Panc1 (cell line): Measurements from ENCODE around the gene MAP2K4. TPM values are rescaled to one million over a fixed set of nuclear protein-coding genes. Genes with fewer than 3 reads are reported as not detected.
A peak's percentile ranks its signal among the peaks of the same experiment; 100 is the strongest.

ENCODE experiments used
- ATAC-seq: fragments of 200-7000 bp; cut with Tn5 transposase; 2 replicates; pipeline ENCODE4 v1.9.1; 2020; ENCODE audit warnings: mild to moderate bottlenecking, moderate library complexity
- BruUV-seq: library from RNA; stranded (reverse); fragments of 400-500 nt; replicated peaks from 2 replicates; lab custom pipeline; 2021; lab: Mats Ljungman, UMichigan
- CTCF ChIA-PET: fragments of 300-600 bp; sonication (Branson Sonifier 250); formaldehyde crosslinking; loops from one replicate; lab custom pipeline; 2022; ENCODE audit warnings: antibody characterized with exemption; lab: Charles Lee
- POLR2A ChIA-PET: fragments of 300-600 bp; sonication (Branson Sonifier 250); formaldehyde crosslinking; loops from one replicate; lab custom pipeline; 2022; ENCODE audit warnings: antibody characterized with exemption; lab: Charles Lee
- DNase-seq: peaks from one replicate; pipeline ENCODE4 v3.0.0-alpha.2; 2010; ENCODE audit warnings: low read depth, low spot score
- H3K27ac ChIP-seq: 2 replicates; pipeline ENCODE4 v1.5.1; 2011; ENCODE audit warnings: mild to moderate bottlenecking, low read length, inconsistent platforms
- H3K27me3 ChIP-seq: fragments of 200-500 bp; sonication (Bioruptor generic); 2 replicates; pipeline ENCODE4 v1.6.0; 2014; ENCODE audit warnings: low read length, inconsistent platforms; ENCODE audit not compliant: control insufficient read depth, insufficient read depth
- H3K36me3 ChIP-seq: fragments of 200-500 bp; sonication (Bioruptor generic); 2 replicates; pipeline ENCODE4 v1.5.1; 2014; ENCODE audit warnings: inconsistent platforms, mild to moderate bottlenecking, low read length, moderate library complexity; ENCODE audit not compliant: control insufficient read depth, insufficient read depth
- H3K4me1 ChIP-seq: 2 replicates; pipeline ENCODE4 v1.5.1; 2011; ENCODE audit warnings: inconsistent platforms, mild to moderate bottlenecking, low read length, moderate library complexity; ENCODE audit not compliant: control insufficient read depth, insufficient read depth
- H3K4me3 ChIP-seq, 2 experiments: 2 replicates each; pipeline ENCODE4 v1.5.1; 2011 to 2012; ENCODE audit warnings: low read depth in 2 of 2, low read length in 2 of 2, mild to moderate bottlenecking in 2 of 2, inconsistent platforms in 1 of 2, moderate library complexity in 1 of 2
- H3K9me3 ChIP-seq: fragments of 200-500 bp; sonication (Bioruptor generic); 2 replicates; pipeline ENCODE4 v1.5.1; 2014; ENCODE audit warnings: low read depth, mild to moderate bottlenecking, inconsistent platforms, low read length, moderate library complexity; ENCODE audit not compliant: control insufficient read depth, insufficient read depth
- CTCF ChIP-seq: fragments of 450-650 bp; IDR thresholded peaks from 2 replicates; pipeline ENCODE4 v1.5.1; 2017; ENCODE audit warnings: mild to moderate bottlenecking
- POLR2AphosphoS5 ChIP-seq: IDR thresholded peaks from 2 replicates; pipeline ENCODE4 v1.6.1; 2012; ENCODE audit warnings: mild to moderate bottlenecking, low read depth, low read length, moderate library complexity
- REST ChIP-seq, 2 experiments: IDR thresholded peaks; 2 replicates each; pipeline ENCODE4 v1.6.1; 2011 to 2012; ENCODE audit warnings: low read depth in 2 of 2, control low read depth in 1 of 2, low read length in 1 of 2, mild to moderate bottlenecking in 1 of 2, moderate library complexity in 1 of 2; ENCODE audit not compliant: insufficient read depth in 1 of 2
- SIN3A ChIP-seq: IDR thresholded peaks from 2 replicates; pipeline ENCODE4 v1.6.1; 2012; ENCODE audit warnings: low read depth, mild to moderate bottlenecking, low read length, moderate library complexity, borderline replicate concordance; ENCODE audit not compliant: insufficient read depth
- TCF7L2 ChIP-seq: IDR thresholded peaks from 2 replicates; pipeline ENCODE4 v1.6.1; 2011; ENCODE audit warnings: mild to moderate bottlenecking, low read depth, low read length, inconsistent platforms
- in situ Hi-C: cut with HindIII; loops from 2 replicates; pipeline ENCODE4 v1.10.0; 2016; ENCODE audit warnings: low sequenced_read_pairs, low pct_unique_long_range_greater_than_20kb
- intact Hi-C: fragments of 100-400 bp; cut with micrococcal nuclease; formaldehyde crosslinking; loops from one replicate; pipeline ENCODE4 v1.10.0; 2022; ENCODE audit not compliant: unreplicated experiment
- total RNA-seq: library from RNA; stranded (reverse); gene quantifications from one replicate; pipeline ENCODE4 v1.2.1, GENCODE V29; 2021; ENCODE audit not compliant: unreplicated experiment

MAP2K4 gene
- total RNA-seq, 1 experiment from 2014 or later, result 16.8 TPM

GRCh38 chr17:12081720-12082119 is 61.0 kb downstream of the MAP2K4 start:
- Histone ChIP-seq H3K27ac (no peak overlapping the region), H3K27me3 (no peaks in the 10 kb centered on the region), H3K36me3 (no peaks in the 10 kb centered on the region), H3K4me3 (no peak overlapping the region), H3K9me3 (no peaks in the 10 kb centered on the region), H3K4me1 (no peaks in the 10 kb centered on the region)
- intact Hi-C loops, result no loop called here
- BruUV-seq, result no TSS peak
- TF ChIP-seq TCF7L2 (no peak), REST (IDR thresholded peaks at IDR 0.05; ENCODE audit: insufficient read depth in 1 of 2, low read depth in 2 of 2, low read length in 1 of 2) (no peak), SIN3A (no peak), POLR2AphosphoS5 (no peak), CTCF (no peak)
- DNase-seq (no peak), ATAC-seq (no peak)
- CTCF ChIA-PET, result no interaction called here
- in situ Hi-C loops, result no loop called here
- POLR2A ChIA-PET, result no interaction called here

- in situ Hi-C loops, result no loop called here
- BruUV-seq, result no TSS peak
- DNase-seq (no peak), ATAC-seq (no peak)
- Histone ChIP-seq H3K27ac (no peak overlapping the region), H3K4me1 (no peaks in the 10 kb centered on the region; the same call in 1 of the 2 replicates), H3K36me3 (no peaks in the 10 kb centered on the region), H3K27me3 (no peaks in the 10 kb centered on the region), H3K4me3 (no peak overlapping the region), H3K9me3 (no peaks in the 10 kb centered on the region)
- ChIA-PET CTCF (no interaction called here), POLR2A (no interaction called here)
- intact Hi-C loops, result no loop called here
- TF ChIP-seq CTCF (peak; percentile 23; the same call in 1 of the 2 replicates), POLR2AphosphoS5 (no peak)
Observed at GRCh38 chr17:12085076-12085949, 64.6 kb downstream of the MAP2K4 start.
